HEK293 (cell line): ENCODE results near the gene LARP1.
A peak's percentile ranks its signal among the peaks of the same experiment; 100 is the strongest.

Source experiments
- CTCF ChIA-PET: fragments of 350-600 bp; formaldehyde crosslinking; extraction: SDS; loops from one replicate; lab custom pipeline; 2021; ENCODE audit warnings: antibody characterized with exemption; lab: Yijun Ruan, JAX
- POLR2A ChIA-PET: fragments of 300-600 bp; formaldehyde crosslinking; extraction: SDS; loops from one replicate; lab custom pipeline; 2020; ENCODE audit warnings: antibody characterized with exemption, inconsistent platforms; lab: Yijun Ruan, JAX
- H3K27ac ChIP-seq: fragments of 200-500 bp; sonication (Bioruptor generic); 2 replicates; pipeline ENCODE4 v1.5.1; 2014; ENCODE audit warnings: low read depth, low read length, control low read depth, inconsistent platforms; ENCODE audit errors: extremely low read depth
- H3K36me3 ChIP-seq, 2 experiments: fragments of 200-500 bp in 1 of 2; sonication (Bioruptor generic) in 1 of 2; 1 replicate in 1 of 2; 2 replicates in 1 of 2; pipeline ENCODE4 v1.5.1; 2014 to 2017; ENCODE audit warnings: inconsistent platforms in 2 of 2, low read length in 2 of 2; ENCODE audit not compliant: control insufficient read depth in 2 of 2, insufficient read depth in 1 of 2
- H3K4me1 ChIP-seq: fragments of 200-500 bp; sonication (Bioruptor generic); 2 replicates; pipeline ENCODE4 v1.5.1; 2014; ENCODE audit warnings: mild to moderate bottlenecking, low read length, inconsistent platforms; ENCODE audit not compliant: control insufficient read depth, insufficient read depth
- H3K4me3 ChIP-seq: 2 replicates; pipeline ENCODE4 v1.5.1; 2011; ENCODE audit warnings: low read depth, mild to moderate bottlenecking, control low read depth, low read length, moderate library complexity
- H3K9me3 ChIP-seq: fragments of 200-500 bp; sonication (Bioruptor generic); 2 replicates; pipeline ENCODE4 v1.5.1; 2014; ENCODE audit warnings: low read depth, low read length, inconsistent platforms; ENCODE audit not compliant: control insufficient read depth, insufficient read depth
- GLI4 ChIP-seq: fragments of 450-650 bp; formaldehyde crosslinking; IDR thresholded peaks from 2 replicates; pipeline ENCODE4 v1.5.1; 2016; ENCODE audit warnings: missing biosample characterization, missing genetic modification characterization
- GLIS2 ChIP-seq: fragments of 450-650 bp; formaldehyde crosslinking; IDR thresholded peaks from 2 replicates; pipeline ENCODE4 v1.5.1; 2016; ENCODE audit warnings: missing biosample characterization, missing genetic modification characterization
- IKZF3 ChIP-seq: fragments of 450-650 bp; IDR thresholded peaks from 2 replicates; pipeline ENCODE4 v1.5.0; 2018; ENCODE audit warnings: missing biosample characterization, mild to moderate bottlenecking, missing genetic modification characterization, moderate library complexity
- MYNN ChIP-seq: fragments of 450-650 bp; formaldehyde crosslinking; IDR thresholded peaks from 2 replicates; pipeline ENCODE4 v1.5.1; 2016; ENCODE audit warnings: missing biosample characterization, missing genetic modification characterization, borderline replicate concordance
- OVOL3 ChIP-seq: fragments of 450-650 bp; formaldehyde crosslinking; IDR thresholded peaks from 2 replicates; pipeline ENCODE4 v1.5.1; 2016; ENCODE audit warnings: missing biosample characterization, missing genetic modification characterization
- SP2 ChIP-seq: fragments of 450-650 bp; formaldehyde crosslinking; IDR thresholded peaks from 2 replicates; pipeline ENCODE4 v1.5.1; 2016; ENCODE audit warnings: missing biosample characterization, missing genetic modification characterization
- YY2 ChIP-seq: fragments of 450-650 bp; formaldehyde crosslinking; IDR thresholded peaks from 2 replicates; pipeline ENCODE4 v1.5.1; 2016; ENCODE audit warnings: missing biosample characterization, missing genetic modification characterization
- ZBTB7A ChIP-seq: fragments of 450-650 bp; formaldehyde crosslinking; IDR thresholded peaks from 2 replicates; pipeline ENCODE4 v1.5.1; 2016; ENCODE audit warnings: low read depth, missing biosample characterization, missing genetic modification characterization
- ZFP3 ChIP-seq: fragments of 450-650 bp; formaldehyde crosslinking; IDR thresholded peaks from 2 replicates; pipeline ENCODE4 v1.5.1; 2016; ENCODE audit warnings: low read depth, missing biosample characterization, missing genetic modification characterization
- ZFP37 ChIP-seq: fragments of 450-650 bp; formaldehyde crosslinking; IDR thresholded peaks from 2 replicates; pipeline ENCODE4 v1.5.1; 2016; ENCODE audit warnings: missing biosample characterization, missing genetic modification characterization
- ZNF10 ChIP-seq: fragments of 450-650 bp; formaldehyde crosslinking; IDR thresholded peaks from 2 replicates; pipeline ENCODE4 v1.5.1; 2017; ENCODE audit warnings: missing biosample characterization, missing genetic modification characterization
- ZNF157 ChIP-seq: fragments of 450-650 bp; formaldehyde crosslinking; IDR thresholded peaks from 2 replicates; pipeline ENCODE4 v1.5.1; 2016; ENCODE audit warnings: missing biosample characterization, missing genetic modification characterization
- ZNF302 ChIP-seq: fragments of 450-650 bp; formaldehyde crosslinking; IDR thresholded peaks from 2 replicates; pipeline ENCODE4 v1.5.1; 2016; ENCODE audit warnings: missing biosample characterization, missing genetic modification characterization, low read depth
- ZNF311 ChIP-seq: fragments of 450-650 bp; formaldehyde crosslinking; IDR thresholded peaks from 2 replicates; pipeline ENCODE4 v1.5.1; 2017; ENCODE audit warnings: missing biosample characterization, missing genetic modification characterization, borderline replicate concordance
- ZNF394 ChIP-seq: fragments of 450-650 bp; formaldehyde crosslinking; IDR thresholded peaks from 2 replicates; pipeline ENCODE4 v1.5.1; 2016; ENCODE audit warnings: missing biosample characterization, missing genetic modification characterization, mild to moderate bottlenecking, moderate library complexity, borderline replicate concordance
- ZNF544 ChIP-seq: fragments of 450-650 bp; formaldehyde crosslinking; IDR thresholded peaks from 2 replicates; pipeline ENCODE4 v1.5.0; 2017; ENCODE audit warnings: missing biosample characterization, missing genetic modification characterization
- ZNF560 ChIP-seq: fragments of 450-650 bp; formaldehyde crosslinking; IDR thresholded peaks from 2 replicates; pipeline ENCODE4 v1.5.1; 2017; ENCODE audit warnings: missing biosample characterization, missing genetic modification characterization, borderline replicate concordance
- ZNF707 ChIP-seq: fragments of 450-650 bp; formaldehyde crosslinking; IDR thresholded peaks from 2 replicates; pipeline ENCODE4 v1.5.1; 2016; ENCODE audit warnings: missing biosample characterization, missing genetic modification characterization
- TF ChIP-seq, protein P1 (sequence below): fragments of 450-650 bp; formaldehyde crosslinking; IDR thresholded peaks from 2 replicates; pipeline ENCODE4 v1.5.1; 2016; ENCODE audit warnings: missing biosample characterization, missing genetic modification characterization
- TF ChIP-seq, protein P2 (sequence below): sonication (generic); formaldehyde crosslinking; IDR thresholded peaks from 2 replicates; pipeline ENCODE4 v1.8.1; 2022; ENCODE audit warnings: mild to moderate bottlenecking, moderate library complexity, missing genetic modification reagents
- TF ChIP-seq, protein P3 (sequence below): fragments of 450-650 bp; formaldehyde crosslinking; IDR thresholded peaks from 2 replicates; pipeline ENCODE4 v1.5.1; 2016; ENCODE audit warnings: missing biosample characterization, missing genetic modification characterization
- TF ChIP-seq, protein P4 (sequence below): fragments of 450-650 bp; formaldehyde crosslinking; conservative IDR thresholded peaks from 2 replicates; pipeline ENCODE4 v1.5.1; 2016; ENCODE audit warnings: low read depth, missing biosample characterization, missing genetic modification characterization

Gene LARP1

DNA sequence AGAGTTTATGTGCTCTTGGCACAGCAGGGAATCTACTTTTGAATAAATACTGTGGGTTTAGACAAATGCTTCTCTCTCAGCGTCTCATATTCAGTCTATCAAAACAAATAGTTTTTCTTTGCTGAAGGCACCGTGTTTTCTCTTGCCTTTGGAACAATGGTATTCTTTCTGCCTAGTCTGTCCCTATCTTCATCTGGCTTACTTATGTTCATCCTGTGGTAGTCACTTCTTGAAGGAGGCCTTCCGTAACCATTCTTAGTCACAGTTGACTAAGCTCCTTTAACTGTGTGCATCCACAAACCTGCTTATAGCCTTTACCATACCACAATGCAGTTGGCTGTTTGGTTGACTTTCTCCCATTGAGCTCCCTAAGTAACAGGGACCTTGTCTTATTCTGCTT, 45.9 kb downstream of the LARP1 start:
- H3K9me3 ChIP-seq, result no peaks in the 10 kb centered on the region
- TF ChIP-seq YY2 (tag by site-specific recombination) (no peak), GLIS2 (tag by site-specific recombination) (no peak)
- TF ChIP-seq, all 188 proteins: peak for 0
- Histone ChIP-seq H3K27ac (peak overlapping the region; percentile 38; the same call in 1 of the 2 replicates), H3K36me3 (peaks cover 69 to 98% of the 10 kb centered on the region in 2 experiments), H3K4me1 (peaks cover 13% of the 10 kb centered on the region), H3K4me3 (no peak overlapping the region)
- POLR2A ChIA-PET, result interaction anchor here (1.3 kb wide), 1 partner anchor 57 kb away, joined by 3 read pairs; the partner anchor contains the start of gene CNOT8
- CTCF ChIA-PET, result no interaction called here

DNA sequence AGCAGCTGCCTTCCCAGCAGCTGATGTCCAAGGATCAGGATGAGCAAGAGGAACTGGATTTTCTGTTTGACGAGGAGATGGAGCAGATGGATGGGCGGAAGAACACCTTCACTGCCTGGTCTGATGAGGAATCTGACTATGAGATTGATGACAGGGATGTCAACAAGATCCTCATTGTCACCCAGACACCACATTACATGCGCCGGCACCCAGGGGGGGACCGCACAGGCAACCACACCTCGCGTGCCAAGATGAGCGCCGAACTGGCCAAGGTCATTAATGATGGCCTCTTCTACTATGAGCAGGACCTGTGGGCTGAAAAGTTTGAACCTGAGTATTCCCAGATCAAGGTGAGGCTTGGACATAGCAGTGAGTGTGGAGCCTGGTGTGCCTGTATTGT, 46.9 kb downstream of the LARP1 start:
- H3K27ac ChIP-seq, result no peak overlapping the region
- H3K36me3 ChIP-seq, result peaks cover 69 to 98% of the 10 kb centered on the region in 2 experiments
- peaks cover 13% of the 10 kb centered on the region for H3K4me1 ChIP-seq
- H3K9me3 ChIP-seq, result no peaks in the 10 kb centered on the region
- CTCF ChIA-PET, result no interaction called here
- POLR2A ChIA-PET, result interaction anchor here (1.3 kb wide), 1 partner anchor 56 kb away, joined by 3 read pairs; the partner anchor contains the start of gene CNOT8
- H3K4me3 ChIP-seq, result no peak overlapping the region
- TF ChIP-seq ZNF560 (no peak), OVOL3 (tag by site-specific recombination) (no peak), IKZF3 (tag by site-specific recombination) (no peak), ZNF311 (tag by site-specific recombination) (no peak), ZNF544 (no peak), ZNF302 (no peak), GLIS2 (tag by site-specific recombination) (no peak), ZNF394 (tag by site-specific recombination) (no peak), ZNF10 (tag by site-specific recombination) (no peak)
- TF ChIP-seq, protein P1, sequence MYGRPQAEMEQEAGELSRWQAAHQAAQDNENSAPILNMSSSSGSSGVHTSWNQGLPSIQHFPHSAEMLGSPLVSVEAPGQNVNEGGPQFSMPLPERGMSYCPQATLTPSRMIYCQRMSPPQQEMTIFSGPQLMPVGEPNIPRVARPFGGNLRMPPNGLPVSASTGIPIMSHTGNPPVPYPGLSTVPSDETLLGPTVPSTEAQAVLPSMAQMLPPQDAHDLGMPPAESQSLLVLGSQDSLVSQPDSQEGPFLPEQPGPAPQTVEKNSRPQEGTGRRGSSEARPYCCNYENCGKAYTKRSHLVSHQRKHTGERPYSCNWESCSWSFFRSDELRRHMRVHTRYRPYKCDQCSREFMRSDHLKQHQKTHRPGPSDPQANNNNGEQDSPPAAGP (tag by site-specific recombination), result no peak

DNA sequence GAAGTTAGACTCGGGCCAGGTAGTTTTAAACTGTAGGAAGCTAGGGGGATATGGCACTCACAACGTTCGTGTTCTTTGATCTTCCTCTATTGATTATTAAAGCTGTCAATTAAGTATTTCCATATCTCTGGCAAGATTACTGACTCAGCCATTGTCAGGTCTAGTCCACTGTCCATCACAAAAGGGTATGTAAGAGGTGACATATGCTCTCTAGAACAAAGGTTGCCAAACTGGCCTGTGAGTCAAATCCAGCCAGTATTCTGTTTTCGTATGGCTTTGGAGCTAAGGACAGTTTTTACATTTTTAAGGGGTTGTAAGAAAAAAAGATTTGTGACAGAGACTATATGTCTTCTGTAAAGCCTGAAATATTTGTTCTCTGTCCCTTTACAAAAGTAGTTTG, 51.0 kb downstream of the LARP1 start:
- H3K27ac ChIP-seq, result no peak overlapping the region
- H3K36me3 ChIP-seq, result peaks cover 81 to 95% of the 10 kb centered on the region in 2 experiments
- H3K4me3 ChIP-seq, result no peak overlapping the region
- peaks cover under 1% of the 10 kb centered on the region for H3K4me1 ChIP-seq
- POLR2A ChIA-PET, result no interaction called here
- CTCF ChIA-PET, result interaction anchor here (0.6 to 2.2 kb wide), 4 partner anchors 13 to 160 kb away, joined by 3 to 5 read pairs (median 4); no protein-coding TSS in a partner anchor
- no peaks in the 10 kb centered on the region for H3K9me3 ChIP-seq
- TF ChIP-seq ZFP3 (tag by site-specific recombination) (no peak), ZFP37 (no peak), GLI4 (no peak), ZNF707 (tag by site-specific recombination) (no peak), ZNF157 (tag by site-specific recombination) (no peak), ZBTB7A (tag by site-specific recombination) (no peak), SP2 (tag by site-specific recombination) (no peak), MYNN (tag by site-specific recombination) (no peak)
- TF ChIP-seq, protein P2, sequence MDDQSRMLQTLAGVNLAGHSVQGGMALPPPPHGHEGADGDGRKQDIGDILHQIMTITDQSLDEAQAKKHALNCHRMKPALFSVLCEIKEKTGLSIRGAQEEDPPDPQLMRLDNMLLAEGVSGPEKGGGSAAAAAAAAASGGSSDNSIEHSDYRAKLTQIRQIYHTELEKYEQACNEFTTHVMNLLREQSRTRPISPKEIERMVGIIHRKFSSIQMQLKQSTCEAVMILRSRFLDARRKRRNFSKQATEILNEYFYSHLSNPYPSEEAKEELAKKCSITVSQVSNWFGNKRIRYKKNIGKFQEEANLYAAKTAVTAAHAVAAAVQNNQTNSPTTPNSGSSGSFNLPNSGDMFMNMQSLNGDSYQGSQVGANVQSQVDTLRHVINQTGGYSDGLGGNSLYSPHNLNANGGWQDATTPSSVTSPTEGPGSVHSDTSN, result no peak
- TF ChIP-seq, protein P3, sequence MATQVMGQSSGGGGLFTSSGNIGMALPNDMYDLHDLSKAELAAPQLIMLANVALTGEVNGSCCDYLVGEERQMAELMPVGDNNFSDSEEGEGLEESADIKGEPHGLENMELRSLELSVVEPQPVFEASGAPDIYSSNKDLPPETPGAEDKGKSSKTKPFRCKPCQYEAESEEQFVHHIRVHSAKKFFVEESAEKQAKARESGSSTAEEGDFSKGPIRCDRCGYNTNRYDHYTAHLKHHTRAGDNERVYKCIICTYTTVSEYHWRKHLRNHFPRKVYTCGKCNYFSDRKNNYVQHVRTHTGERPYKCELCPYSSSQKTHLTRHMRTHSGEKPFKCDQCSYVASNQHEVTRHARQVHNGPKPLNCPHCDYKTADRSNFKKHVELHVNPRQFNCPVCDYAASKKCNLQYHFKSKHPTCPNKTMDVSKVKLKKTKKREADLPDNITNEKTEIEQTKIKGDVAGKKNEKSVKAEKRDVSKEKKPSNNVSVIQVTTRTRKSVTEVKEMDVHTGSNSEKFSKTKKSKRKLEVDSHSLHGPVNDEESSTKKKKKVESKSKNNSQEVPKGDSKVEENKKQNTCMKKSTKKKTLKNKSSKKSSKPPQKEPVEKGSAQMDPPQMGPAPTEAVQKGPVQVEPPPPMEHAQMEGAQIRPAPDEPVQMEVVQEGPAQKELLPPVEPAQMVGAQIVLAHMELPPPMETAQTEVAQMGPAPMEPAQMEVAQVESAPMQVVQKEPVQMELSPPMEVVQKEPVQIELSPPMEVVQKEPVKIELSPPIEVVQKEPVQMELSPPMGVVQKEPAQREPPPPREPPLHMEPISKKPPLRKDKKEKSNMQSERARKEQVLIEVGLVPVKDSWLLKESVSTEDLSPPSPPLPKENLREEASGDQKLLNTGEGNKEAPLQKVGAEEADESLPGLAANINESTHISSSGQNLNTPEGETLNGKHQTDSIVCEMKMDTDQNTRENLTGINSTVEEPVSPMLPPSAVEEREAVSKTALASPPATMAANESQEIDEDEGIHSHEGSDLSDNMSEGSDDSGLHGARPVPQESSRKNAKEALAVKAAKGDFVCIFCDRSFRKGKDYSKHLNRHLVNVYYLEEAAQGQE, result no peak
- TF ChIP-seq, protein P4, sequence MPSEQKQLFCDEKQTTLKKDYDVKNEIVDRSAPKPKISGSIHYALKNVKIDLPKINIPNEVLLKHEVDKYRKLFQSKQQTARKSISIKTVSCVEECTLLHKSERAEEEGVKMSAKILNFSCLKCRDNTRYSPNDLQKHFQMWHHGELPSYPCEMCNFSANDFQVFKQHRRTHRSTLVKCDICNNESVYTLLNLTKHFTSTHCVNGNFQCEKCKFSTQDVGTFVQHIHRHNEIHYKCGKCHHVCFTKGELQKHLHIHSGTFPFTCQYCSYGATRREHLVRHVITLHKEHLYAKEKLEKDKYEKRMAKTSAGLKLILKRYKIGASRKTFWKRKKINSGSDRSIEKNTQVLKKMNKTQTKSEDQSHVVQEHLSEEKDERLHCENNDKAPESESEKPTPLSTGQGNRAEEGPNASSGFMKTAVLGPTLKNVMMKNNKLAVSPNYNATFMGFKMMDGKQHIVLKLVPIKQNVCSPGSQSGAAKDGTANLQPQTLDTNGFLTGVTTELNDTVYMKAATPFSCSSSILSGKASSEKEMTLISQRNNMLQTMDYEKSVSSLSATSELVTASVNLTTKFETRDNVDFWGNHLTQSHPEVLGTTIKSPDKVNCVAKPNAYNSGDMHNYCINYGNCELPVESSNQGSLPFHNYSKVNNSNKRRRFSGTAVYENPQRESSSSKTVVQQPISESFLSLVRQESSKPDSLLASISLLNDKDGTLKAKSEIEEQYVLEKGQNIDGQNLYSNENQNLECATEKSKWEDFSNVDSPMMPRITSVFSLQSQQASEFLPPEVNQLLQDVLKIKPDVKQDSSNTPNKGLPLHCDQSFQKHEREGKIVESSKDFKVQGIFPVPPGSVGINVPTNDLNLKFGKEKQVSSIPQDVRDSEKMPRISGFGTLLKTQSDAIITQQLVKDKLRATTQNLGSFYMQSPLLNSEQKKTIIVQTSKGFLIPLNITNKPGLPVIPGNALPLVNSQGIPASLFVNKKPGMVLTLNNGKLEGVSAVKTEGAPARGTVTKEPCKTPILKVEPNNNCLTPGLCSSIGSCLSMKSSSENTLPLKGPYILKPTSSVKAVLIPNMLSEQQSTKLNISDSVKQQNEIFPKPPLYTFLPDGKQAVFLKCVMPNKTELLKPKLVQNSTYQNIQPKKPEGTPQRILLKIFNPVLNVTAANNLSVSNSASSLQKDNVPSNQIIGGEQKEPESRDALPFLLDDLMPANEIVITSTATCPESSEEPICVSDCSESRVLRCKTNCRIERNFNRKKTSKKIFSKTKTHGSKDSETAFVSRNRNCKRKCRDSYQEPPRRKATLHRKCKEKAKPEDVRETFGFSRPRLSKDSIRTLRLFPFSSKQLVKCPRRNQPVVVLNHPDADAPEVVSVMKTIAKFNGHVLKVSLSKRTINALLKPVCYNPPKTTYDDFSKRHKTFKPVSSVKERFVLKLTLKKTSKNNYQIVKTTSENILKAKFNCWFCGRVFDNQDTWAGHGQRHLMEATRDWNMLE (tag by site-specific recombination), result no peak
